Measurements from ENCODE around the gene MRM2.

GRCh38 chr7:2228921-2229320 is 13.1 kb downstream of the MRM2 start:
- no peak for TF ChIP-seq CTCF (IDR thresholded peaks at IDR 0.05)
- TF ChIP-seq EP300 (IDR thresholded peaks at IDR 0.05) = no peak
- TF ChIP-seq POLR2A (IDR thresholded peaks at IDR 0.05) = no peak

All from tibial nerve (tissue), 4 donors.